ENCODE data around the gene ZBTB16. TPM values are rescaled to one million over a fixed set of nuclear protein-coding genes. Genes with fewer than 3 reads are reported as not detected.

Gene ZBTB16
- total RNA-seq, 1 donor from 2014 or later, result 11.9 TPM

- H3K27ac Mint-ChIP-seq, result no peak overlapping the region
- DNase-seq (ENCODE audit: extremely low spot score, unreplicated experiment), result no peak
- no peaks in the 10 kb centered on the region for H3K9me3 Mint-ChIP-seq
- no peak for TF ChIP-seq CTCF (conservative IDR thresholded peaks at IDR 0.05)
- no peaks in the 10 kb centered on the region for H3K36me3 Mint-ChIP-seq
- peaks cover 76% of the 10 kb centered on the region for H3K27me3 Mint-ChIP-seq
- no peak overlapping the region for H3K4me3 Mint-ChIP-seq
- peaks cover 61% of the 10 kb centered on the region for H3K4me1 Mint-ChIP-seq (ENCODE audit: unreplicated experiment)
Observed at GRCh38 chr11:114141863-114142580, 82.5 kb downstream of the ZBTB16 start.

DNA sequence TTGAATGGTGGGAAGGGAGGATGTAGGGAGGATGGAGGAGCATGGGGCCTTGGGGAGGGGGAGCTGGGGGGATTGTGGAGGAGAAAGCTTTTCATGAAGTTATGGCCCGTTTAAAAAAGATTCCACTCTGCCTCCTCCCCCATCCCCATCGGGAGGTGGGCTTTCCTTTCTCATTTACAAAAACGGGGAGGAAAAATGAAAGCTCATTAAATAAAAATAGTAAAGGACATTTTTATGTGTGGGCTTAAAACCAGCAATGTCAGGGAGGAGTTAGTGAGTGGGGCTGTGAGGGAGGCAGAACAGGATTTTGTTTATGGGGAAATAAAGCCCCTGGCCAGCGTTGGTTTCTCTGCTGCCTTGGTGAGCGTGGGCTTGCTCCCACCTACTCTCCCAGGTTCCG lies 83.2 kb downstream of the ZBTB16 start:
- no peak for TF ChIP-seq CTCF (conservative IDR thresholded peaks at IDR 0.05)
- no peaks in the 10 kb centered on the region for H3K9me3 Mint-ChIP-seq
- H3K4me3 Mint-ChIP-seq, result peak overlapping the region; percentile 37
- peaks cover 74% of the 10 kb centered on the region for H3K27me3 Mint-ChIP-seq
- no peaks in the 10 kb centered on the region for H3K36me3 Mint-ChIP-seq
- no peak overlapping the region for H3K27ac Mint-ChIP-seq
- H3K4me1 Mint-ChIP-seq (ENCODE audit: unreplicated experiment), result peaks cover 65% of the 10 kb centered on the region
- no peak for DNase-seq (ENCODE audit: extremely low spot score, unreplicated experiment)

GRCh38 chr11:114145166-114145775 lies 85.8 kb downstream of the ZBTB16 start:
- Mint-ChIP-seq H3K36me3 (no peaks in the 10 kb centered on the region), H3K27me3 (peaks cover 71% of the 10 kb centered on the region), H3K4me3 (no peak overlapping the region), H3K9me3 (no peaks in the 10 kb centered on the region), H3K27ac (no peak overlapping the region), H3K4me1 (ENCODE audit: unreplicated experiment) (peaks cover 63% of the 10 kb centered on the region)
- no peak for TF ChIP-seq CTCF (conservative IDR thresholded peaks at IDR 0.05)
- no peak for DNase-seq (ENCODE audit: extremely low spot score, unreplicated experiment)

- DNase-seq (ENCODE audit: extremely low spot score, unreplicated experiment), result no peak
- Mint-ChIP-seq H3K4me1 (ENCODE audit: unreplicated experiment) (peaks cover 48% of the 10 kb centered on the region), H3K36me3 (no peaks in the 10 kb centered on the region), H3K27ac (no peak overlapping the region), H3K4me3 (no peak overlapping the region), H3K9me3 (no peaks in the 10 kb centered on the region), H3K27me3 (peaks cover 72% of the 10 kb centered on the region)
- no peak for TF ChIP-seq CTCF (conservative IDR thresholded peaks at IDR 0.05)
Observed at GRCh38 chr11:114147375-114148012, 88.0 kb downstream of the ZBTB16 start.

DNA sequence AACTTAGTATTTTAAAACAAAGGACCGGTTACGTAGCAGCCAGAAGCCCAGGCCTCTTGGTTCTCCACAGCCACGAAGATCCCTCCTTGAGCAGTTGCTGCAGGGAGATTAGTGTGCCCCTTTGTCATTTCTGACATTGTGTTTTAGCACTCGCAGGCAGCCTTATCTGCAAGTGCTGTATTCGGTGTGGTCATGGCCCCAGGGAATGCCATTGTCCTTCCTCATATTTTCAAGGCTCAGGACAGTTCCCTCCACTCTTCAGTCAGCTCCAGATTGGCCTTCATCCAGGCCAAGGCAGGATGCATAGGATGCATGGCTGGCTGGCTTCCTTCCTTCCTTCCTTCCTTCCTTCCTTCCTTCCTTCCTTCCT lies 88.5 kb downstream of the ZBTB16 start:
- no peak overlapping the region for H3K27ac Mint-ChIP-seq
- H3K9me3 Mint-ChIP-seq, result no peaks in the 10 kb centered on the region
- H3K4me3 Mint-ChIP-seq, result no peak overlapping the region
- H3K27me3 Mint-ChIP-seq, result peaks cover 72% of the 10 kb centered on the region
- no peak for TF ChIP-seq CTCF (conservative IDR thresholded peaks at IDR 0.05)
- H3K4me1 Mint-ChIP-seq (ENCODE audit: unreplicated experiment), result peaks cover 43% of the 10 kb centered on the region
- no peak for DNase-seq (ENCODE audit: extremely low spot score, unreplicated experiment)
- no peaks in the 10 kb centered on the region for H3K36me3 Mint-ChIP-seq

All from type B pancreatic cell (in vitro differentiated cells).